Thyroid gland (tissue), 4 donors: ENCODE measurements around the gene OR4F6. TPM values are rescaled to one million over a fixed set of nuclear protein-coding genes. Genes with fewer than 3 reads are reported as not detected.

Source experiments
- DNase-seq, 2 donors: peaks; one replicate each; pipeline ENCODE4 v3.0.0-alpha.2; 2019
- H3K27ac ChIP-seq, 3 donors: fragments of 200-600 bp; sonication (generic); 1 replicate in 2 of 3; 2 replicates in 1 of 3; pipeline ENCODE4 v1.5.1; 2016 to 2019; ENCODE audit warnings: mild to moderate bottlenecking in 1 of 3, moderate library complexity in 1 of 3
- H3K27me3 ChIP-seq: fragments of 200-600 bp; sonication (generic); one replicate; pipeline ENCODE4 v1.5.1; 2019
- H3K36me3 ChIP-seq, 2 donors: fragments of 200-600 bp; sonication (generic); one replicate each; pipeline ENCODE4 v1.5.1; 2016 to 2019
- H3K4me1 ChIP-seq, 2 donors: fragments of 200-600 bp; sonication (generic); one replicate each; pipeline ENCODE4 v1.5.1; 2017 to 2019
- H3K4me3 ChIP-seq, 3 donors: fragments of 200-600 bp; sonication (generic); replicated peaks in 1 of 3; 1 replicate in 2 of 3; 2 replicates in 1 of 3; pipeline ENCODE4 v1.5.1; 2016; ENCODE audit warnings: mild to moderate bottlenecking in 1 of 3
- H3K9me3 ChIP-seq: fragments of 200-600 bp; sonication (generic); one replicate; pipeline ENCODE4 v1.5.1; 2017
- CTCF ChIP-seq, 6 experiments: fragments of 200-600 bp in 3 of 6; fragments of 450-650 bp in 3 of 6; sonication (generic) in 3 of 6; IDR thresholded peaks; one replicate each; pipeline ENCODE4 v1.5.1; 2016 to 2019; ENCODE audit warnings: antibody characterized with exemption in 6 of 6, mild to moderate bottlenecking in 2 of 6, inconsistent platforms in 1 of 6, moderate library complexity in 1 of 6
- POLR2A ChIP-seq, 2 donors: fragments of 450-650 bp; IDR thresholded peaks; one replicate each; pipeline ENCODE4 v1.6.1; 2017; ENCODE audit warnings: antibody characterized with exemption in 2 of 2, mild to moderate bottlenecking in 2 of 2, moderate library complexity in 1 of 2
- WGBS, 2 donors: methylation state at CpG; one replicate each; pipeline ENCODE4 v1.1.5; 2017; 5-methylcytosine and 5-hydroxymethylcytosine counted together
- intact Hi-C: fragments of 100-400 bp; cut with DNase I; formaldehyde crosslinking; loops from one replicate; pipeline ENCODE4 v1.15.1; 2023
- total RNA-seq, 4 donors: library from RNA; depleted of rRNA; stranded (reverse); fragments of >200 nt; gene quantifications; one replicate each; pipeline ENCODE4 v1.2.3, GENCODE V29; 2016

Gene OR4F6
- total RNA-seq, 4 donors from 2014 or later = not detected

- Histone ChIP-seq H3K36me3 (no peaks in the 10 kb centered on the region), H3K9me3 (no peaks in the 10 kb centered on the region), H3K4me3 (no peak overlapping the region), H3K27me3 (no peaks in the 10 kb centered on the region), H3K27ac (no peak overlapping the region), H3K4me1 (no peaks in the 10 kb centered on the region)
- no peak for DNase-seq
- intact Hi-C loops = no loop called here
- 50 to 53% methylated on average over 3 of the region's 3 CpGs for WGBS, 2 donors
- no peak for TF ChIP-seq POLR2A (IDR thresholded peaks at IDR 0.05)
- no peak for TF ChIP-seq CTCF (IDR thresholded peaks at IDR 0.05)
Observed at GRCh38 chr15:101810876-101811275, 7.6 kb downstream of the OR4F6 start.

GRCh38 chr15:101811902-101812301 lies 8.6 kb downstream of the OR4F6 start, which contains the start of gene OR4F15:
OR4F15 (plus strand) TSS chr15:101812202; CDS start chr15:101818187, 5,985 bp downstream.
- Histone ChIP-seq H3K27ac (no peak within 1 kb of the TSS), H3K4me1 (no peaks in the 10 kb centered on the region), H3K4me3 (no peak within 1 kb of the TSS), H3K9me3 (no peaks in the 10 kb centered on the region), H3K27me3 (no peaks in the 10 kb centered on the region), H3K36me3 (no peaks in the 10 kb centered on the region)
- no peak for DNase-seq
- intact Hi-C loops = no loop called here
- no peak for TF ChIP-seq POLR2A (IDR thresholded peaks at IDR 0.05)
- TF ChIP-seq CTCF (IDR thresholded peaks at IDR 0.05) = no peak

- 71 to 73% methylated on average over 3 of the region's 3 CpGs for WGBS, 2 donors
- Histone ChIP-seq H3K36me3 (no peaks in the 10 kb centered on the region), H3K4me1 (no peaks in the 10 kb centered on the region), H3K27ac (no peak overlapping the region), H3K27me3 (no peaks in the 10 kb centered on the region), H3K9me3 (no peaks in the 10 kb centered on the region), H3K4me3 (no peak overlapping the region)
- no peak for DNase-seq
- intact Hi-C loops = no loop called here
- TF ChIP-seq POLR2A (IDR thresholded peaks at IDR 0.05) (no peak), CTCF (IDR thresholded peaks at IDR 0.05) (no peak)
Observed at GRCh38 chr15:101813803-101814534, 10.7 kb downstream of the OR4F6 start.

GRCh38 chr15:101820781-101821180 lies 17.5 kb downstream of the OR4F6 start:
- no peaks in the 10 kb centered on the region for H3K27me3 ChIP-seq
- no peaks in the 10 kb centered on the region for H3K4me1 ChIP-seq
- no peak overlapping the region for H3K27ac ChIP-seq
- no peaks in the 10 kb centered on the region for H3K9me3 ChIP-seq
- intact Hi-C loops = no loop called here
- no peak for DNase-seq
- no peak overlapping the region for H3K4me3 ChIP-seq
- TF ChIP-seq CTCF (IDR thresholded peaks at IDR 0.05) = no peak
- TF ChIP-seq POLR2A (IDR thresholded peaks at IDR 0.05) = no peak
- WGBS, 2 donors = 67 to 68% methylated on average over 6 of the region's 6 CpGs
- no peaks in the 10 kb centered on the region for H3K36me3 ChIP-seq

- no peaks in the 10 kb centered on the region for H3K36me3 ChIP-seq
- no peak for TF ChIP-seq CTCF (IDR thresholded peaks at IDR 0.05)
- no peak for TF ChIP-seq POLR2A (IDR thresholded peaks at IDR 0.05)
- no peaks in the 10 kb centered on the region for H3K9me3 ChIP-seq
- intact Hi-C loops = no loop called here
- H3K4me1 ChIP-seq = no peaks in the 10 kb centered on the region
- H3K27me3 ChIP-seq = no peaks in the 10 kb centered on the region
- no peak overlapping the region for H3K27ac ChIP-seq
- no peak overlapping the region for H3K4me3 ChIP-seq
- 74 to 78% methylated on average over 6 of the region's 6 CpGs for WGBS, 2 donors
- DNase-seq = no peak
Observed at GRCh38 chr15:101827257-101827656, 23.9 kb downstream of the OR4F6 start.
